GM23338 (cell line): ENCODE results near the gene FBXW7. TPM values are rescaled to one million over a fixed set of nuclear protein-coding genes. Genes with fewer than 3 reads are reported as not detected.

ENCODE experiments used
- ATAC-seq: fragments of 200-7000 bp; cut with Tn5 transposase; 3 replicates; pipeline ENCODE4 v1.9.1; 2020
- DNase-seq: peaks from one replicate; pipeline ENCODE4 v3.0.0-alpha.2; 2015; ENCODE audit warnings: low spot score
- H2AFZ ChIP-seq: fragments of 200-600 bp; sonication (generic); 2 replicates; pipeline ENCODE4 v1.8.0; 2016; ENCODE audit warnings: antibody characterized with exemption, mild to moderate bottlenecking, moderate library complexity
- H3F3A ChIP-seq: fragments of 200-600 bp; sonication (generic); replicated peaks from 2 replicates; pipeline ENCODE4 v1.8.0; 2017; ENCODE audit warnings: antibody characterized with exemption, mixed run types, low read depth
- H3K27ac ChIP-seq: fragments of 200-600 bp; sonication (generic); 2 replicates; pipeline ENCODE4 v1.6.1; 2016; ENCODE audit warnings: low read depth
- H3K27me3 ChIP-seq: fragments of 200-600 bp; sonication (generic); 2 replicates; pipeline ENCODE4 v1.8.0; 2016; ENCODE audit warnings: mild to moderate bottlenecking, mixed run types, moderate library complexity; ENCODE audit not compliant: insufficient read depth
- H3K36me3 ChIP-seq: fragments of 200-600 bp; sonication (generic); 2 replicates; pipeline ENCODE4 v1.8.0; 2016; ENCODE audit warnings: mild to moderate bottlenecking; ENCODE audit not compliant: insufficient read depth
- H3K4me1 ChIP-seq: fragments of 200-600 bp; sonication (generic); 2 replicates; pipeline ENCODE4 v1.8.0; 2016; ENCODE audit warnings: mild to moderate bottlenecking, moderate library complexity; ENCODE audit not compliant: insufficient read depth
- H3K4me2 ChIP-seq: fragments of 200-600 bp; sonication (generic); 2 replicates; pipeline ENCODE4 v1.7.1; 2017; ENCODE audit warnings: mixed run types
- H3K4me3 ChIP-seq: fragments of 200-600 bp; sonication (generic); 2 replicates; pipeline ENCODE4 v1.6.1; 2016; ENCODE audit warnings: mixed run types
- H3K79me2 ChIP-seq: fragments of 200-600 bp; sonication (generic); replicated peaks from 2 replicates; pipeline ENCODE4 v1.8.0; 2017; ENCODE audit warnings: mild to moderate bottlenecking; ENCODE audit not compliant: insufficient read depth
- H3K9me2 ChIP-seq: fragments of 200-600 bp; sonication (generic); 2 replicates; pipeline ENCODE4 v1.8.0; 2017; ENCODE audit not compliant: insufficient read depth
- H4K20me1 ChIP-seq: fragments of 200-600 bp; sonication (generic); replicated peaks from 2 replicates; pipeline ENCODE4 v1.8.0; 2017; ENCODE audit warnings: mild to moderate bottlenecking; ENCODE audit not compliant: insufficient read depth
- H3K27ac Mint-ChIP-seq: 2 replicates; pipeline ENCODE4 v1.8.0; 2020; ENCODE audit warnings: inconsistent platforms, mild to moderate bottlenecking, moderate library complexity, mixed read lengths
- H3K27me3 Mint-ChIP-seq: 3 replicates; pipeline ENCODE4 v1.8.0; 2022; ENCODE audit warnings: low read depth, mild to moderate bottlenecking, moderate library complexity, mixed read lengths, inconsistent platforms; ENCODE audit not compliant: insufficient read depth, poor library complexity
- H3K36me3 Mint-ChIP-seq: 3 replicates; pipeline ENCODE4 v1.8.0; 2021; ENCODE audit warnings: low read depth, mild to moderate bottlenecking, inconsistent platforms, moderate library complexity, mixed read lengths
- H3K4me1 Mint-ChIP-seq: 3 replicates; pipeline ENCODE4 v1.8.0; 2020; ENCODE audit warnings: mild to moderate bottlenecking, inconsistent platforms, mixed read lengths
- H3K4me3 Mint-ChIP-seq: 3 replicates; pipeline ENCODE4 v1.8.0; 2021; ENCODE audit warnings: moderate library complexity, mild to moderate bottlenecking, inconsistent platforms, mixed read lengths
- H3K9me3 Mint-ChIP-seq: 3 replicates; pipeline ENCODE4 v1.8.0; 2020; ENCODE audit warnings: moderate library complexity, mild to moderate bottlenecking, inconsistent platforms, mixed read lengths
- CTCF ChIP-seq, 2 experiments: fragments of 200-600 bp in 1 of 2; sonication (generic) in 1 of 2; conservative IDR thresholded peaks; 2 replicates each; pipeline versions ENCODE4 v1.5.1 to v1.6.1; 2016 to 2017; ENCODE audit warnings: antibody characterized with exemption in 2 of 2, low read depth in 2 of 2, mild to moderate bottlenecking in 2 of 2, moderate library complexity in 1 of 2
- EZH2 ChIP-seq: fragments of 200-600 bp; sonication (generic); IDR thresholded peaks from one replicate; pipeline ENCODE4 v1.8.0; 2017; ENCODE audit warnings: antibody characterized with exemption, mild to moderate bottlenecking, low read depth; ENCODE audit not compliant: unreplicated experiment
- EZH2phosphoT487 ChIP-seq: fragments of 200-600 bp; sonication (generic); IDR thresholded peaks from one replicate; pipeline ENCODE4 v1.8.1; 2018; ENCODE audit warnings: antibody characterized with exemption; ENCODE audit not compliant: unreplicated experiment
- NANOG ChIP-seq: IDR thresholded peaks from 2 replicates; pipeline ENCODE4 v1.6.1; 2016; ENCODE audit warnings: antibody characterized with exemption, borderline replicate concordance
- POLR2AphosphoS5 ChIP-seq: IDR thresholded peaks from 2 replicates; pipeline ENCODE4 v1.6.1; 2016; ENCODE audit warnings: antibody characterized with exemption, low read depth
- REST ChIP-seq: IDR thresholded peaks from one replicate; pipeline ENCODE4 v1.6.1; 2018; ENCODE audit warnings: antibody characterized with exemption; ENCODE audit not compliant: unreplicated experiment
- ZNF114 ChIP-seq: fragments of 250-450 bp; sonication (Bioruptor Pico); IDR thresholded peaks from 2 replicates; pipeline ENCODE4 v1.5.0; 2020; ENCODE audit warnings: mild to moderate bottlenecking, moderate library complexity
- polyA plus RNA-seq: library from polyadenylated mRNA; unstranded; fragments of >200 nt; fragmentation: Nextera tagmentation; extraction: Ambion mirVana; gene quantifications from 2 replicates; pipeline ENCODE4 v1.2.1, GENCODE V29; 2016
- total RNA-seq: library from RNA; depleted of rRNA; stranded (reverse); fragments of >200 nt; shearing (Covaris generic); gene quantifications from 2 replicates; pipeline ENCODE4 v1.2.3, GENCODE V29; 2014

FBXW7 gene
- total and polyA plus RNA-seq, 2 experiments from 2014 or later: 25.8 to 34.7 TPM

GRCh38 chr4:152437561-152437960 is 98.3 kb downstream of the FBXW7 start:
- Histone ChIP-seq H3K36me3 (no peaks in the 10 kb centered on the region), H4K20me1 (no peaks in the 10 kb centered on the region), H3K4me2 (no peak overlapping the region), H3K4me3 (no peak overlapping the region), H3K27me3 (no peaks in the 10 kb centered on the region), H3K4me1 (peaks cover 15% of the 10 kb centered on the region), H3K9me2 (no peaks in the 10 kb centered on the region), H3F3A (no peaks in the 10 kb centered on the region), H3K79me2 (peaks cover 62% of the 10 kb centered on the region), H3K27ac (no peak overlapping the region), H2AFZ (no peak overlapping the region)
- H3K4me1 Mint-ChIP-seq: peaks cover 26% of the 10 kb centered on the region
- DNase-seq (no peak), ATAC-seq (no peak)
- H3K4me3 Mint-ChIP-seq: no peak overlapping the region
- H3K27ac Mint-ChIP-seq: no peak overlapping the region
- peaks cover 5% of the 10 kb centered on the region; the same call in 1 of the 3 replicates for H3K36me3 Mint-ChIP-seq
- no peaks in the 10 kb centered on the region for H3K9me3 Mint-ChIP-seq
- TF ChIP-seq REST: no peak
- TF ChIP-seq NANOG: no peak
- no peak for TF ChIP-seq EZH2phosphoT487
- no peak for TF ChIP-seq CTCF (conservative IDR thresholded peaks at IDR 0.05; ENCODE audit: low read depth in 2 of 2)
- no peak for TF ChIP-seq EZH2
- TF ChIP-seq ZNF114 (CRISPR knock-in tag): no peak
- no peak for TF ChIP-seq POLR2AphosphoS5
- H3K27me3 Mint-ChIP-seq: peaks cover 7% of the 10 kb centered on the region

- Histone ChIP-seq H3K4me3 (no peak overlapping the region), H3K9me2 (no peaks in the 10 kb centered on the region), H3K79me2 (peaks cover 55% of the 10 kb centered on the region), H3K4me2 (no peak overlapping the region), H3F3A (no peaks in the 10 kb centered on the region), H4K20me1 (no peaks in the 10 kb centered on the region; the same call in 1 of the 2 replicates), H3K27ac (no peak overlapping the region), H3K4me1 (peaks cover 23% of the 10 kb centered on the region), H2AFZ (no peak overlapping the region), H3K27me3 (no peaks in the 10 kb centered on the region), H3K36me3 (no peaks in the 10 kb centered on the region)
- peaks cover 28% of the 10 kb centered on the region for H3K4me1 Mint-ChIP-seq
- peak; percentile 76 for DNase-seq
- peaks cover 5% of the 10 kb centered on the region; the same call in 1 of the 3 replicates for H3K36me3 Mint-ChIP-seq
- peaks cover 7% of the 10 kb centered on the region for H3K27me3 Mint-ChIP-seq
- TF ChIP-seq CTCF (conservative IDR thresholded peaks at IDR 0.05; ENCODE audit: low read depth in 2 of 2) (peak; percentile 44 to 54), EZH2phosphoT487 (no peak)
- H3K9me3 Mint-ChIP-seq: no peaks in the 10 kb centered on the region
- H3K4me3 Mint-ChIP-seq: no peak overlapping the region
- no peak overlapping the region for H3K27ac Mint-ChIP-seq
- peak; percentile 70 for ATAC-seq
Observed at GRCh38 chr4:152436384-152436783, 99.5 kb downstream of the FBXW7 start.
